Esophagus muscularis mucosa (tissue), 3 donors: Measurements from ENCODE around the gene DUOXA2.

ENCODE experiments used
- POLR2A ChIP-seq: fragments of 450-650 bp; IDR thresholded peaks from one replicate; pipeline ENCODE4 v1.6.1; 2017; ENCODE audit warnings: antibody characterized with exemption, moderate library complexity, mild to moderate bottlenecking, low read depth
- POLR2AphosphoS5 ChIP-seq, 2 donors: sonication (generic); formaldehyde crosslinking; IDR thresholded peaks; one replicate each; pipeline ENCODE4 v1.6.1; 2017; ENCODE audit warnings: antibody characterized with exemption in 2 of 2
- TF ChIP-seq, protein P1 (sequence below), 3 experiments: fragments of 200-600 bp in 2 of 3; fragments of 450-650 bp in 1 of 3; sonication (generic) in 2 of 3; IDR thresholded peaks; one replicate each; pipeline ENCODE4 v1.5.1; 2017 to 2019; ENCODE audit warnings: antibody characterized with exemption in 3 of 3, mild to moderate bottlenecking in 2 of 3, moderate library complexity in 1 of 3

DNA sequence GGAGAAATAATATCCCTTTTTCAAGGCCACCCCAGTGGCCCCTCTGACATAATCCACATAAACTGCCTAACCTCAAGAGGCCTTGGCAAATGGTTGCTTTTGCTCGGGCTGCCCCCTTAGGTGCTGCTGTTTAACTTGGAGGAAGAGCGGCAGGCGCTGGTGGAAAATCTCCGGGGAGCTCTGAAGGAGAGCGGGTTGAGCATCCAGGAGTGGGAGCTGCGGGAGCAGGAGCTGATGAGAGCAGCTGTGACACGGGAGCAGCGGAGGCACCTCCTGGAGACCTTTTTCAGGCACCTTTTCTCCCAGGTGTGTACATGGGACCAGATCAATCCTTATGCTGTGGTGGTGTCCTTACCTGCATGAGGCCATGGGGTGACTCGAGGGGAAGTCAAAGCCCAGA lies 30.6 kb downstream of the DUOXA2 start:
- TF ChIP-seq, protein P1, sequence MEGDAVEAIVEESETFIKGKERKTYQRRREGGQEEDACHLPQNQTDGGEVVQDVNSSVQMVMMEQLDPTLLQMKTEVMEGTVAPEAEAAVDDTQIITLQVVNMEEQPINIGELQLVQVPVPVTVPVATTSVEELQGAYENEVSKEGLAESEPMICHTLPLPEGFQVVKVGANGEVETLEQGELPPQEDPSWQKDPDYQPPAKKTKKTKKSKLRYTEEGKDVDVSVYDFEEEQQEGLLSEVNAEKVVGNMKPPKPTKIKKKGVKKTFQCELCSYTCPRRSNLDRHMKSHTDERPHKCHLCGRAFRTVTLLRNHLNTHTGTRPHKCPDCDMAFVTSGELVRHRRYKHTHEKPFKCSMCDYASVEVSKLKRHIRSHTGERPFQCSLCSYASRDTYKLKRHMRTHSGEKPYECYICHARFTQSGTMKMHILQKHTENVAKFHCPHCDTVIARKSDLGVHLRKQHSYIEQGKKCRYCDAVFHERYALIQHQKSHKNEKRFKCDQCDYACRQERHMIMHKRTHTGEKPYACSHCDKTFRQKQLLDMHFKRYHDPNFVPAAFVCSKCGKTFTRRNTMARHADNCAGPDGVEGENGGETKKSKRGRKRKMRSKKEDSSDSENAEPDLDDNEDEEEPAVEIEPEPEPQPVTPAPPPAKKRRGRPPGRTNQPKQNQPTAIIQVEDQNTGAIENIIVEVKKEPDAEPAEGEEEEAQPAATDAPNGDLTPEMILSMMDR (IDR thresholded peaks at IDR 0.05), result no peak
- TF ChIP-seq POLR2A, result no peak
- no peak for TF ChIP-seq POLR2AphosphoS5 (IDR thresholded peaks at IDR 0.05)
